KOPT-K1 (cell line): ENCODE results near the gene C6orf132.
A peak's percentile ranks its signal among the peaks of the same experiment; 100 is the strongest.

ENCODE experiments used
- H3K27ac ChIP-seq: fragments of 200-600 bp; sonication (generic); 2 replicates; pipeline ENCODE4 v1.5.1; 2016; ENCODE audit warnings: antibody characterized with exemption, mild to moderate bottlenecking, low read depth, low read length; ENCODE audit not compliant: poor library complexity, severe bottlenecking
- H3K36me3 ChIP-seq: fragments of 200-600 bp; sonication (generic); 2 replicates; pipeline ENCODE4 v1.5.1; 2017; ENCODE audit warnings: antibody characterized with exemption, mild to moderate bottlenecking, low read length, moderate library complexity; ENCODE audit not compliant: insufficient read depth
- H3K9me3 ChIP-seq: fragments of 200-600 bp; sonication (generic); 2 replicates; pipeline ENCODE4 v1.5.1; 2017; ENCODE audit warnings: antibody characterized with exemption, low read length, mild to moderate bottlenecking; ENCODE audit not compliant: insufficient read depth, poor library complexity, severe bottlenecking

C6orf132 gene

GRCh38 chr6:42059743-42060142 is 82.7 kb downstream of the C6orf132 start:
- peaks cover 99% of the 10 kb centered on the region for H3K36me3 ChIP-seq
- peaks cover 6% of the 10 kb centered on the region for H3K9me3 ChIP-seq
- no peak overlapping the region for H3K27ac ChIP-seq

- Histone ChIP-seq H3K27ac (no peak overlapping the region), H3K36me3 (peaks cover 64% of the 10 kb centered on the region), H3K9me3 (no peaks in the 10 kb centered on the region)
Observed at GRCh38 chr6:42053601-42054000, 88.8 kb downstream of the C6orf132 start.

- H3K36me3 ChIP-seq, result peaks cover 41% of the 10 kb centered on the region
- H3K27ac ChIP-seq, result peak overlapping the region; percentile 93
Observed at GRCh38 chr6:42051268-42051653, 91.2 kb downstream of the C6orf132 start.

More at GRCh38 chr6:42051268-42051653, 91.2 kb downstream of the C6orf132 start:
- no peaks in the 10 kb centered on the region for H3K9me3 ChIP-seq
